Measurements from ENCODE around the gene TMEM204.

The TMEM204 gene

GRCh38 chr16:1542166-1542500 is 8.7 kb downstream of the TMEM204 start:
- no peak for DNase-seq (ENCODE audit: low read depth)
- H3K4me3 ChIP-seq (ENCODE audit: control insufficient read depth, low read depth, low read length), result no peak overlapping the region
- no peak for TF ChIP-seq CTCF (conservative IDR thresholded peaks at IDR 0.05; ENCODE audit: control insufficient read depth, insufficient read depth, low read depth, low read length)

- H3K4me3 ChIP-seq (ENCODE audit: control insufficient read depth, low read depth, low read length), result no peak overlapping the region
- no peak for TF ChIP-seq CTCF (conservative IDR thresholded peaks at IDR 0.05; ENCODE audit: control insufficient read depth, insufficient read depth, low read depth, low read length)
Measured at GRCh38 chr16:1542533-1542932, 9.1 kb downstream of the TMEM204 start.

GRCh38 chr16:1543085-1543896 is 9.8 kb downstream of the TMEM204 start:
- no peak for TF ChIP-seq CTCF (conservative IDR thresholded peaks at IDR 0.05; ENCODE audit: control insufficient read depth, insufficient read depth, low read depth, low read length)
- H3K4me3 ChIP-seq (ENCODE audit: control insufficient read depth, low read depth, low read length), result no peak overlapping the region
- DNase-seq (ENCODE audit: low read depth), result peak; percentile 87

More at GRCh38 chr16:1542533-1542932, 9.1 kb downstream of the TMEM204 start:
- no peak for DNase-seq (ENCODE audit: low read depth)

GRCh38 chr16:1545044-1546040 is 11.9 kb downstream of the TMEM204 start:
- TF ChIP-seq CTCF (conservative IDR thresholded peaks at IDR 0.05; ENCODE audit: control insufficient read depth, insufficient read depth, low read depth, low read length), result no peak
- no peak overlapping the region for H3K4me3 ChIP-seq (ENCODE audit: control insufficient read depth, low read depth, low read length)
- no peak for DNase-seq (ENCODE audit: low read depth)

- H3K4me3 ChIP-seq (ENCODE audit: control insufficient read depth, low read depth, low read length), result no peak overlapping the region
- DNase-seq (ENCODE audit: low read depth), result no peak
- TF ChIP-seq CTCF (conservative IDR thresholded peaks at IDR 0.05; ENCODE audit: control insufficient read depth, insufficient read depth, low read depth, low read length), result no peak
Measured at GRCh38 chr16:1546430-1546829, 13.0 kb downstream of the TMEM204 start.

- no peak for DNase-seq (ENCODE audit: low read depth)
- no peak overlapping the region for H3K4me3 ChIP-seq (ENCODE audit: control insufficient read depth, low read depth, low read length)
- TF ChIP-seq CTCF (conservative IDR thresholded peaks at IDR 0.05; ENCODE audit: control insufficient read depth, insufficient read depth, low read depth, low read length), result no peak
Measured at GRCh38 chr16:1548233-1548632, 14.8 kb downstream of the TMEM204 start.
